ENCODE measurements around the gene KCNJ14. TPM values are rescaled to one million over a fixed set of nuclear protein-coding genes. Genes with fewer than 3 reads are reported as not detected.
A peak's percentile ranks its signal among the peaks of the same experiment; 100 is the strongest.

KCNJ14 gene
- total RNA-seq, 1 donor from 2014 or later: 0.71 TPM

GRCh38 chr19:48468772-48469288 lies 13.5 kb downstream of the KCNJ14 start:
- intact Hi-C loops (cut with DNase I): no loop called here
- ATAC-seq (peak; percentile 97), DNase-seq (ENCODE audit: low spot score) (peak; percentile 99)

GRCh38 chr19:48469289-48469881 lies 14.0 kb downstream of the KCNJ14 start, which contains the start of gene CYTH2:
Gene CYTH2, plus strand, starts transcription at chr19:48469369. Its CDS starts 139 bp downstream, at chr19:48469508.
- peak; percentile 74 for ATAC-seq
- intact Hi-C loops (cut with DNase I): no loop called here
- DNase-seq (ENCODE audit: low spot score): peak; percentile 94

GRCh38 chr19:48469934-48470680 lies 14.7 kb downstream of the KCNJ14 start:
- ATAC-seq (no peak), DNase-seq (ENCODE audit: low spot score) (no peak)
- intact Hi-C loops (cut with DNase I): loop anchor here (10.0 kb wide), 1 partner anchor 135 kb away; the partner anchor contains the start of gene SPACA4

GRCh38 chr19:48470856-48471255 lies 15.5 kb downstream of the KCNJ14 start:
- ATAC-seq: no peak
- DNase-seq (ENCODE audit: low spot score): no peak
- intact Hi-C loops (cut with DNase I): loop anchor here (10.0 kb wide), 1 partner anchor 134 kb away; the partner anchor contains the start of gene SPACA4

- no peak for DNase-seq (ENCODE audit: low spot score)
- intact Hi-C loops (cut with DNase I): loop anchor here (10.0 kb wide), 1 partner anchor 133 kb away; the partner anchor contains the start of gene SPACA4
- no peak for ATAC-seq
Measured at GRCh38 chr19:48471836-48472235, 16.5 kb downstream of the KCNJ14 start.

GRCh38 chr19:48473161-48473966 lies 18.0 kb downstream of the KCNJ14 start:
- DNase-seq (ENCODE audit: low spot score) (no peak), ATAC-seq (no peak)
- intact Hi-C loops (cut with DNase I): loop anchor here (10.0 kb wide), 1 partner anchor 131 kb away; the partner anchor contains the start of gene SPACA4

- intact Hi-C loops (cut with DNase I): loop anchor here (10.0 kb wide), 1 partner anchor 131 kb away; the partner anchor contains the start of gene SPACA4
- ATAC-seq: no peak
Measured at GRCh38 chr19:48474084-48474592, 18.8 kb downstream of the KCNJ14 start.

GRCh38 chr19:48475369-48476068 lies 20.1 kb downstream of the KCNJ14 start:
- intact Hi-C loops (cut with DNase I): loop anchor here (10.0 kb wide), 1 partner anchor 129 kb away; the partner anchor contains the start of gene SPACA4
- DNase-seq (ENCODE audit: low spot score) (no peak), ATAC-seq (no peak)

More at GRCh38 chr19:48474084-48474592, 18.8 kb downstream of the KCNJ14 start:
- no peak for DNase-seq (ENCODE audit: low spot score)

- intact Hi-C loops (cut with DNase I): loop anchor here (10.0 kb wide), 1 partner anchor 129 kb away; the partner anchor contains the start of gene SPACA4
- ATAC-seq: no peak
- DNase-seq (ENCODE audit: low spot score): no peak
Measured at GRCh38 chr19:48476176-48476575, 20.8 kb downstream of the KCNJ14 start.

GRCh38 chr19:48477067-48477685 lies 21.8 kb downstream of the KCNJ14 start:
- no peak for ATAC-seq
- no peak for DNase-seq (ENCODE audit: low spot score)
- intact Hi-C loops (cut with DNase I): loop anchor here (10.0 kb wide), 1 partner anchor 128 kb away; the partner anchor contains the start of gene SPACA4

- intact Hi-C loops (cut with DNase I): loop anchor here (10.0 kb wide), 1 partner anchor 127 kb away; the partner anchor contains the start of gene SPACA4
Measured at GRCh38 chr19:48477698-48478338, 22.4 kb downstream of the KCNJ14 start.

GRCh38 chr19:48478339-48479256 lies 23.2 kb downstream of the KCNJ14 start:
- ATAC-seq: no peak
- no peak for DNase-seq (ENCODE audit: low spot score)
- intact Hi-C loops (cut with DNase I): loop anchor here (10.0 kb wide), 1 partner anchor 126 kb away; the partner anchor contains the start of gene SPACA4

More at GRCh38 chr19:48477698-48478338, 22.4 kb downstream of the KCNJ14 start:
- DNase-seq (ENCODE audit: low spot score) (no peak), ATAC-seq (no peak)

- DNase-seq (ENCODE audit: low spot score): no peak
- intact Hi-C loops (cut with DNase I): loop anchor here (10.0 kb wide), 1 partner anchor 125 kb away; the partner anchor contains the start of gene SPACA4
- ATAC-seq: peak; percentile 22
Measured at GRCh38 chr19:48479686-48480085, 24.3 kb downstream of the KCNJ14 start.

- DNase-seq (ENCODE audit: low spot score) (peak; percentile 77), ATAC-seq (peak; percentile 83)
- intact Hi-C loops (cut with DNase I): no loop called here
Measured at GRCh38 chr19:48480183-48480557, 24.8 kb downstream of the KCNJ14 start.

GRCh38 chr19:48480558-48481500 lies 25.5 kb downstream of the KCNJ14 start:
- intact Hi-C loops (cut with DNase I): no loop called here
- ATAC-seq: peak; percentile 77
- DNase-seq (ENCODE audit: low spot score): peak; percentile 77
